Endodermal cell (in vitro differentiated cells): Measurements from ENCODE around the gene MAN2B1. TPM values are rescaled to one million over a fixed set of nuclear protein-coding genes. Genes with fewer than 3 reads are reported as not detected.

ENCODE experiments used
- DNase-seq: peaks from one replicate; pipeline ENCODE4 v3.0.0-alpha.2; 2017
- H3K27ac ChIP-seq: 2 replicates; pipeline ENCODE4 v1.5.1; 2013; ENCODE audit warnings: mild to moderate bottlenecking, low read depth, low read length, moderate library complexity
- H3K27me3 ChIP-seq: 2 replicates; pipeline ENCODE4 v1.6.1; 2013; ENCODE audit warnings: mild to moderate bottlenecking, low read length, moderate library complexity; ENCODE audit not compliant: insufficient read depth, control insufficient read depth, poor library complexity, severe bottlenecking
- H3K36me3 ChIP-seq: 2 replicates; pipeline ENCODE4 v1.7.0; 2013; ENCODE audit warnings: mild to moderate bottlenecking, low read length, moderate library complexity; ENCODE audit not compliant: control insufficient read depth, insufficient read depth
- H3K4me1 ChIP-seq: one replicate; pipeline ENCODE4 v1.7.0; 2013; ENCODE audit warnings: low read length; ENCODE audit not compliant: control insufficient read depth, insufficient read depth
- H3K4me3 ChIP-seq: 2 replicates; pipeline ENCODE4 v1.5.1; 2013; ENCODE audit warnings: mild to moderate bottlenecking, low read length, moderate library complexity
- H3K9ac ChIP-seq: 2 replicates; pipeline ENCODE4 v1.6.1; 2013; ENCODE audit warnings: mild to moderate bottlenecking, low read length, moderate library complexity; ENCODE audit not compliant: poor library complexity, severe bottlenecking; ENCODE audit errors: extremely low read depth
- H3K9me3 ChIP-seq: 2 replicates; pipeline ENCODE4 v1.6.1; 2013; ENCODE audit warnings: mild to moderate bottlenecking, low read length, moderate library complexity; ENCODE audit not compliant: control insufficient read depth
- H3K27ac Mint-ChIP-seq: 2 replicates; pipeline ENCODE4 v1.8.0; 2020; ENCODE audit warnings: mixed read lengths
- H3K27me3 Mint-ChIP-seq: 2 replicates; pipeline ENCODE4 v1.8.0; 2021; ENCODE audit warnings: mild to moderate bottlenecking, mixed read lengths; ENCODE audit not compliant: insufficient read depth
- H3K36me3 Mint-ChIP-seq: 2 replicates; pipeline ENCODE4 v1.8.0; 2020; ENCODE audit warnings: low read depth, mixed read lengths
- H3K4me1 Mint-ChIP-seq: 2 replicates; pipeline ENCODE4 v1.8.0; 2020; ENCODE audit warnings: mixed read lengths
- H3K4me3 Mint-ChIP-seq: 2 replicates; pipeline ENCODE4 v1.8.0; 2020; ENCODE audit warnings: mild to moderate bottlenecking, moderate library complexity, mixed read lengths
- H3K9me3 Mint-ChIP-seq: 2 replicates; pipeline ENCODE4 v1.8.0; 2020; ENCODE audit warnings: mild to moderate bottlenecking, mixed read lengths
- WGBS, 2 experiments: methylation state at CpG; one replicate each; pipeline versions ENCODE4 v1.1.5 to v1.1.7; 2013; ENCODE audit warnings: missing lambda C conversion rate in 2 of 2, mixed read lengths in 1 of 2; ENCODE audit not compliant: insufficient coverage in 1 of 2, insufficient read length in 1 of 2; 5-methylcytosine and 5-hydroxymethylcytosine counted together
- total RNA-seq, 2 donors: library from RNA; stranded (reverse); fragmentation: NEBNext Ultra II Directional in 1 of 2; extraction: Animal tissue kit (Norgen Biotek cat#: 25700) in 1 of 2; gene quantifications; 2 replicates in 1 of 2; 3 replicates in 1 of 2; pipeline ENCODE4 v1.2.1, GENCODE V29; 2021
- TF ChIP-seq, protein P1 (sequence below): fragments of 200-600 bp; sonication (generic); conservative IDR thresholded peaks from 2 replicates; pipeline ENCODE4 v1.5.0; 2021; ENCODE audit warnings: antibody characterized with exemption, mild to moderate bottlenecking

The MAN2B1 gene
- total RNA-seq, 2 donors from 2014 or later = 101 to 113 TPM

DNA sequence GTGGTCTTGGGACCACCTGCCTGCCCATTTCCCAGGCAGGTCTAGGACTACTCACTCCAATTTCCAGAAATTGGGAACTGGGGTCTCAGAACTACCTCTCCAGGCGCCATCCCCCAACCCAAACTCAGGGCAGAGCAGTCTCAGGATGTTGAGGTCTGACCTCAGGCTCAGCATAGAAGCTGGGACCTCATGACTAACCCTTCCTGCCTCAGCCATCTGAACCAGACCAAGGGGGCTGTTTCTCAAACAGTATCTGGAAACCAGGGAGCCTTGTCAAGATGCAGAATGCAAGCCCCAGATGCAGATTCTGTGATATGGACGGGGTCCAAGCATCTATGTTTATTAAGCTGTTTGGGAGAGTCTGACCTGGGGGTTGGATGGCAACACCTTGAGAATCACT, 28.6 kb upstream of the MAN2B1 start:
- Mint-ChIP-seq H3K9me3 (no peaks in the 10 kb centered on the region), H3K4me1 (peaks cover 2% of the 10 kb centered on the region), H3K4me3 (peak overlapping the region; percentile 77), H3K36me3 (peaks cover 19% of the 10 kb centered on the region), H3K27ac (no peak overlapping the region), H3K27me3 (no peaks in the 10 kb centered on the region)
- no peaks in the 10 kb centered on the region for H3K27me3 ChIP-seq
- peak overlapping the region; percentile 91 for H3K4me3 ChIP-seq
- TF ChIP-seq, protein P1, sequence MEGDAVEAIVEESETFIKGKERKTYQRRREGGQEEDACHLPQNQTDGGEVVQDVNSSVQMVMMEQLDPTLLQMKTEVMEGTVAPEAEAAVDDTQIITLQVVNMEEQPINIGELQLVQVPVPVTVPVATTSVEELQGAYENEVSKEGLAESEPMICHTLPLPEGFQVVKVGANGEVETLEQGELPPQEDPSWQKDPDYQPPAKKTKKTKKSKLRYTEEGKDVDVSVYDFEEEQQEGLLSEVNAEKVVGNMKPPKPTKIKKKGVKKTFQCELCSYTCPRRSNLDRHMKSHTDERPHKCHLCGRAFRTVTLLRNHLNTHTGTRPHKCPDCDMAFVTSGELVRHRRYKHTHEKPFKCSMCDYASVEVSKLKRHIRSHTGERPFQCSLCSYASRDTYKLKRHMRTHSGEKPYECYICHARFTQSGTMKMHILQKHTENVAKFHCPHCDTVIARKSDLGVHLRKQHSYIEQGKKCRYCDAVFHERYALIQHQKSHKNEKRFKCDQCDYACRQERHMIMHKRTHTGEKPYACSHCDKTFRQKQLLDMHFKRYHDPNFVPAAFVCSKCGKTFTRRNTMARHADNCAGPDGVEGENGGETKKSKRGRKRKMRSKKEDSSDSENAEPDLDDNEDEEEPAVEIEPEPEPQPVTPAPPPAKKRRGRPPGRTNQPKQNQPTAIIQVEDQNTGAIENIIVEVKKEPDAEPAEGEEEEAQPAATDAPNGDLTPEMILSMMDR = no peak
- no peaks in the 10 kb centered on the region for H3K4me1 ChIP-seq
- peaks cover 21% of the 10 kb centered on the region for H3K36me3 ChIP-seq
- WGBS, 2 experiments = 82 to 100% methylated on average over 1 to 2 of the region's 2 CpGs
- H3K9ac ChIP-seq = no peak overlapping the region
- no peaks in the 10 kb centered on the region for H3K9me3 ChIP-seq
- no peak overlapping the region for H3K27ac ChIP-seq
- no peak for DNase-seq

DNA sequence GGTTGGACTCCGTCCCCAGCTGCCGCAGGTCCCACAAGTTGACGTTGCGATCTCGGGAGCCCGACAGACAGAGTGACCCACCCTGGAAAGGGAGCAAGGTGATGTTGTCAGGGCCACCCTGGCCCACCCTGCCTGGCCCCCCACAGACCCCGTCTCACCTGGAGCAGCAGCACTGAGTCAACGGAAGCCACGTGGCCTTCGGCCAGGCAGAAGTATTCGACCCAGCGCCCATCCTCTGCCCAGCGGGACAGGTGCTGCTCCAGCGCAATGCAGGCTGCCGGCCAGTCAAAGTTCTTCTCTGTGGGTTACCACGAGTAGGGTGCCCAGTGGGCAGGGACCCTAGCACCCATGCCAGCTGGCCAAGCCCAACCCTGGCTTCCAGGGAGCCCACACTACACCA, 28.1 kb upstream of the MAN2B1 start:
- Mint-ChIP-seq H3K27me3 (no peaks in the 10 kb centered on the region), H3K36me3 (peaks cover 19% of the 10 kb centered on the region), H3K4me1 (peaks cover 2% of the 10 kb centered on the region), H3K4me3 (no peak overlapping the region), H3K9me3 (no peaks in the 10 kb centered on the region), H3K27ac (no peak overlapping the region)
- TF ChIP-seq, protein P1 = no peak
- H3K4me1 ChIP-seq = no peaks in the 10 kb centered on the region
- peaks cover 17% of the 10 kb centered on the region for H3K36me3 ChIP-seq
- no peaks in the 10 kb centered on the region for H3K9me3 ChIP-seq
- no peak overlapping the region for H3K9ac ChIP-seq
- no peak overlapping the region for H3K4me3 ChIP-seq
- WGBS, 2 experiments = 93 to 96% methylated on average over 9 to 16 of the region's 16 CpGs
- H3K27ac ChIP-seq = no peak overlapping the region
- peak; percentile 30 for DNase-seq
- no peaks in the 10 kb centered on the region for H3K27me3 ChIP-seq

DNA sequence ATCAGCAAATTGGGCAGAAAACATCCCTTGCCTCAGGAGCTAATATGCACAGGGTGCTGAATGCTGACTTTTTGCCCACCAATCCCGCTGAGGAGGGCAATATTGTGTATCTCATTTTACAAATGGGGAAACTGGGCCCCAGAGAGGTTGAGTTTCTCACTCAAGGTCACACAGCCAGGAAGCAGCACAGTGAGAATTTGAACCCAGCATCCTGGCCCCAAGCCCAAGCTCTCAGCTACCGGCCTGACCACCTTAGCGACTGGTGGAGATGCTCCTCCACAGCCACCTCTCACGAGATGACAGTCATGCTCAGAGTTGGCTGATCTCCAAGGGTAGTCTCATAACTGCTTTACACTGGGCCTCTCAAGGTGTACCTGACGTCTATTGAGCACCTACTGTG, 26.4 kb upstream of the MAN2B1 start:
- TF ChIP-seq, protein P1 = no peak
- H3K36me3 Mint-ChIP-seq = peaks cover 11% of the 10 kb centered on the region
- no peaks in the 10 kb centered on the region for H3K4me1 ChIP-seq
- no peaks in the 10 kb centered on the region for H3K27me3 ChIP-seq
- no peaks in the 10 kb centered on the region for H3K27me3 Mint-ChIP-seq
- no peak overlapping the region for H3K4me3 ChIP-seq
- no peaks in the 10 kb centered on the region for H3K9me3 ChIP-seq
- H3K4me1 Mint-ChIP-seq = peaks cover 2% of the 10 kb centered on the region
- no peak overlapping the region for H3K4me3 Mint-ChIP-seq
- H3K9ac ChIP-seq = no peak overlapping the region
- no peak for DNase-seq
- H3K36me3 ChIP-seq = peaks cover 6% of the 10 kb centered on the region
- no peak overlapping the region for H3K27ac Mint-ChIP-seq
- H3K9me3 Mint-ChIP-seq = no peaks in the 10 kb centered on the region
- no peak overlapping the region for H3K27ac ChIP-seq
- WGBS, 2 experiments = 92 to 95% methylated on average over 5 of the region's 5 CpGs
